Measurements from ENCODE around the gene STMN3.
"Not testable (repeated sequence)": the region's sequence is repeated elsewhere in the genome, so short reads cannot be mapped to it uniquely, and the experiment has no call there.

The STMN3 gene

GRCh38 chr20:63617092-63617875, 35.9 kb downstream of the STMN3 start:
- no peak for DNase-seq (ENCODE audit: low read depth, low spot score)

- not testable (repeated sequence) for DNase-seq (ENCODE audit: low read depth, low spot score)
These were observed 39.2 kb downstream of the STMN3 start for GRCh38 chr20:63613863-63614594.

GRCh38 chr20:63612276-63612931, 40.8 kb downstream of the STMN3 start:
- no peak for DNase-seq (ENCODE audit: low read depth, low spot score)

- DNase-seq (ENCODE audit: low read depth, low spot score) = no peak
These were observed 41.6 kb downstream of the STMN3 start for GRCh38 chr20:63611646-63612045.

GRCh38 chr20:63610581-63611435, 42.4 kb downstream of the STMN3 start:
- no peak for DNase-seq (ENCODE audit: low read depth, low spot score)

GRCh38 chr20:63606686-63607085, 46.5 kb downstream of the STMN3 start:
- no peak for DNase-seq (ENCODE audit: low read depth, low spot score)

GRCh38 chr20:63602321-63602720, 50.9 kb downstream of the STMN3 start:
- no peak for DNase-seq (ENCODE audit: low read depth, low spot score)

DNA sequence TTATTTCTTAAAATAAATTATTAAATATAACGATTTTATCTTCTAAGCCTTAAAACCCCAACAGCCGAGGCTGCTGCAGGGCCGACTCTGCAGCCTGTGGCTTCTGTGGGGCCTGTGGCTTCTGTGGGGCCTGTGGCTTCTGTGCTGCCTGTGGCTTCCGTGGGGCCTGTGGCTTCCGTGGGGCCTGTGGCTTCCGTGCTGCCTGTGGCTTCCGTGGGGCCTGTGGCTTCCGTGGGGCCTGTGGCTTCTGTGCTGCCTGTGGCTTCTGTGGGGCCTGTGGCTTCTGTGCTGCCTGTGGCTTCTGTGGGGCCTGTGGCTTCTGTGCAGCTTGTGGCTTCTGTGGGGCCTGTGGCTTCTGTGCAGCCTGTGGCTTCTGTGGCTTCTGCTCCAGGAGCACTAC, 51.5 kb downstream of the STMN3 start:
- DNase-seq (ENCODE audit: low read depth, low spot score) = not testable (repeated sequence)

DNA sequence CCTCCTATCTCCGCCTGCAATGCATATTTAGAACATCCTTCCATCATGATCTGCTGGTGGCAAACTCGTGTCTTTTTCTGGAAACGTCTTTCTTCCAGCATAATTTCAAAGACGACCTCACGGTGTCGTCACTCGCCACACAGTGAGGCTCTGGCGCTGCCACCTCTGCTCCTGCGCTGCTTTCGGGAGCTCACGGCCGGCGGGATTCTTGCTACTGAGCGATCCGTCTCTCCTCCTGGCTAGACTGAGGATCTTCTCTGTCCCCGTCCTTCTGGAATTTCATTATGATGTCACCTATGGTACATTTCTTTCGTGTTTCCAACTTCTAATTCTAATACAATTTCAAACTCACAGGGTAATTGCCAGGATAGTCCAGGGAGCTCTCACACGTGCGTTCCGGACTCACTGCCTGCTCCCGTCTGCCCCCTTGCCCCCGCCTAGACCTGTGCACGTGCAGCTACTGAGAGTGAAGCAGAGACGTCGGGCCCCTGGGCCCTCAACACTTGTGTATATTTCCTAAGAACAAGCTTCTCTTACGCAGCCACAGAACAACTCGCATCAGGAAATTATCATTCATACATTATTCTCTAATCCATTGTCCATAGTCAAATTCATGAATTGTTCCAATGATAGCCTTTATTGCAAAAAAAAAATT, 53.7 kb downstream of the STMN3 start:
- DNase-seq (ENCODE audit: low read depth, low spot score) = no peak

GRCh38 chr20:63598479-63599395, 54.5 kb downstream of the STMN3 start:
- DNase-seq (ENCODE audit: low read depth, low spot score) = no peak

DNA sequence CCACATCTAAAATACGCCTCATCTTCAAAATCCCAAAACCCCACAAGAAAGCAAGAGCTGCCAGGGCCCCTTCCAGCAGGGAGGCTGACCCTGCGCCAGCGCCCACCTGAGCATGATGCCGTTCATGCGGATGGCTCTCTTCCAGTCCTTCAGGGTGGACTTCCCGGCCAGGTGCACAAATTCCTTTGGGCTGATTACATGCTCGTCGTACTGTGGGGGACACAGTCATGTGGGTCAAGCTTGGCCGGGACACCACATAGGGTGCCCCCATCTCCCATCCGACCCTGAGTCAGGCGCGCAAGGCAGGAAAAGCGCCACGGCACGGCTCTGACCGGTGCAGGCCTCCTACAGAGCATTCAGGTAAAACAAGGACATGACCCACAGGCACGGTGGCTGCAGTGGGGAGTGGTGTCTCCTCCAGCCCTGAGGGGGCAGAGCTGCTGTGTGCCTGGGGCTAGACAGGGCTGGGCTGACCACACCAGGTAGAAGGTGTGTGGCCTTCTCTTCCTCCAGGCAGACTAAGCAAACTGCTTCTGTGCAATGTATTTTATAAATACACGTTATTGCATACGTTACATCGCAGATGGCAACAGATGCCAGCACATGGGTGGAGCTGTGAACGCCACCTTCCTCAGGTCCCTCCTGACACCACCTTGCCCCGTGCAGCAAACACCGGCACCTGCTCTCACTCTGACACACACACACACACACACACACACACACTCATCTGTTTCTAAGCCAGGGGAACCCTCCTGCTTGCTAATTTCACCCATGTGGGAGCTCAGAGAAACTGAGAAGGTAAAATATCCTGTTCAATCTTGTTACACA, 55.4 kb downstream of the STMN3 start:
- no peak for DNase-seq (ENCODE audit: low read depth, low spot score)

- DNase-seq (ENCODE audit: low read depth, low spot score) = no peak
These were observed 56.8 kb downstream of the STMN3 start for GRCh38 chr20:63596423-63596822.

GRCh38 chr20:63595416-63596127, 57.7 kb downstream of the STMN3 start:
- DNase-seq (ENCODE audit: low read depth, low spot score) = no peak

GRCh38 chr20:63594043-63594561, 59.1 kb downstream of the STMN3 start:
- DNase-seq (ENCODE audit: low read depth, low spot score) = no peak

DNA sequence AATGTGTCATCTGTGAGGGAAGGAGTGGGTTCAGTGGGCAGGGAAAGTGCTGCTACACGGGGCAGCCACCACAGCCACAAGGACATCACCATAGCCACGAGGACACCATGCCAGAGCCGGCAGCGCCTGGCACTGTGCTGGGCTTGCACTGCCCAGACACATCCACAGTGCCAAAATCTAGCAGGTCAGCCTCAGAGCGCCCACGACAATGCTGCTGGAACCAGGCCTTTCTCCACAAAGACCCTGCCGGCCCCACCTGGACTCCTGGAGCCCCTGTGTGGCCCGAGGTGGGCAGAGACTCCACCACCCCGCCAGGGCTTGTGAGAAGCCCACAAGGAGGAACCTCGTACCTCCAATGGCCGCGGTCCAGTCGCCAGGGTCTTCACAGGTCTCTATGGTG, 60.6 kb downstream of the STMN3 start:
- DNase-seq (ENCODE audit: low read depth, low spot score) = no peak

GRCh38 chr20:63591786-63592355, 61.4 kb downstream of the STMN3 start:
- DNase-seq (ENCODE audit: low read depth, low spot score) = no peak

DNA sequence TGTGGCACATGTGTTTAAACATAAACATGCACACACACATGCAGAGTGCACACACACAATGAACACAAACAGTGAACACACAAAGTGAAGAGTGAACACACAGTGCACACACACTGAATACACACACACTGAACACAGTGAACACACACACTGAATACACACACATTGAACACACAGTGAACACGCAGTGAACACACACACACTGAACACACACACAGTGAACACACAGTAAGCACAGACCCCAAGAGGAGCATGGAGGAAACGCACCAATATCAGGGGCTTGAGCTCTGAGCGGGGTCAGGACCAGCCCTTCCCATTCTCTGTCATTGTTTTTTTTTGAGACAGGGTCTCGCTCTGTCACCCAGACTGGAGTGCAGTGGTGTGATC, 62.1 kb downstream of the STMN3 start:
- no peak for DNase-seq (ENCODE audit: low read depth, low spot score)
